ENCODE results near the gene HYAL3. TPM values are rescaled to one million over a fixed set of nuclear protein-coding genes. Genes with fewer than 3 reads are reported as not detected.
A peak's percentile ranks its signal among the peaks of the same experiment; 100 is the strongest.

HYAL3 gene
- total and polyA plus RNA-seq, 2 of the 13 experiments (the other 11 are each of a cell fraction or from before 2014, with no cell fraction given), result 5.5 to 10.4 TPM

DNA sequence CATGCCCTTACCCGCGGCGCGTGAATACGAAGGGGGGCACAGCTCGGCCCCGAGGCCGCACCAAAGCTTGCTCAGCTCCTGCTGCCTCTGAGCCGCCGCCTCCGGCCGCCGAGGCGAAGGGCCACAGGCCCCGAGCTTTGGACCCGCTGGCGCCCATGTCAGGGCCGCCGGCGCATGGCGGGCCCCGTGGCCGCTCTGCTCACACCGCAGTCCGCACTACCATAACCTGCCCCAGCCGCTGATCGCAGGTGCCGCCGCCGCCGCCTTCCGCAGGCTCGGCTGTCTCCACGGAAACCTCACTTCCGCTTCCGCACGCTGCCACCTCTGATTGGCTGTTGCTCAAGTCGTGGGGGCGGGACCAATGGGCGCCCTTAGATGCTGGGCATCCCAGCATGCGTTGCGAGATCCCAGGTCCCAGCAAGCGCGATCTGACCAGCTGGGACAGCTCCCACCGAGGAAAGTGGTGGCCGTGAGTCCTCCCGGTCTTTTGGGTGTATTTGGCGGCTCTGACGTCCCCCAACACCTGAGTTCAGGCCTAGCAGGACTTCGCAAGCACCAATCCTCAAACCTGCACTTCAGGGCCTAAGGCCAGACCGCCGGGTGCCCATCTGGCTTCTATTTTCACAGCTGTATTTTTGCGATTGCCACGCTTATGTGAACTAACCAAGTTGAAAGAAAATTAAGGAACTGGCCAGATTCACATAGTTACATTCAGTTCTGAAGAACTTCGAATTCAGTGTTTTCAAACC lies 28.9 kb upstream of the HYAL3 start, which contains the start of gene TUSC2 (continued):
- TF ChIP-seq MXI1 (IDR thresholded peaks at IDR 0.05; ENCODE audit: borderline replicate concordance, low read depth, low read length), result peak; percentile 90; the same call in 1 of the 3 replicates
- no peak for TF ChIP-seq TRIM24 (CRISPR knock-in tag; IDR thresholded peaks at IDR 0.05)
- TF ChIP-seq HES4 (CRISPR knock-in tag; IDR thresholded peaks at IDR 0.05; ENCODE audit: borderline replicate concordance), result no peak
- TF ChIP-seq RFXANK (CRISPR knock-in tag; IDR thresholded peaks at IDR 0.05), result no peak
- TF ChIP-seq ZNF639 (CRISPR knock-in tag; conservative IDR thresholded peaks at IDR 0.05), result 0 out of 2 replicates have a peak, but pooled peaks have one; percentile 33
- TF ChIP-seq DBP (CRISPR knock-in tag; IDR thresholded peaks at IDR 0.05; ENCODE audit: not compliant biosample characterization), result no peak
- no peak for TF ChIP-seq SETDB1 (CRISPR knock-in tag; IDR thresholded peaks at IDR 0.05; ENCODE audit: borderline replicate concordance)
- TF ChIP-seq, protein P1, sequence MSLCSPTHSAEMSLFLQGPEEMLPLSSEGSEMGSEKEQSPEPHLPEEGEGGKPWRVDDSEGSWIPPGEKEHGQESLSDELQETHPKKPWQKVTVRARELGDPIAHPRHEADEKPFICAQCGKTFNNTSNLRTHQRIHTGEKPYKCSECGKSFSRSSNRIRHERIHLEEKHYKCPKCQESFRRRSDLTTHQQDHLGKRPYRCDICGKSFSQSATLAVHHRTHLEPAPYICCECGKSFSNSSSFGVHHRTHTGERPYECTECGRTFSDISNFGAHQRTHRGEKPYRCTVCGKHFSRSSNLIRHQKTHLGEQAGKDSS (CRISPR knock-in tag; IDR thresholded peaks at IDR 0.05; ENCODE audit: borderline replicate concordance, low read depth), result 0 out of 2 replicates have a peak, but pooled peaks have one; percentile 57
- no peak for TF ChIP-seq ZSCAN30 (CRISPR knock-in tag; IDR thresholded peaks at IDR 0.05)
- no peak for TF ChIP-seq ZNF775 (CRISPR knock-in tag; IDR thresholded peaks at IDR 0.05; ENCODE audit: borderline replicate concordance)
- TF ChIP-seq, protein P2, sequence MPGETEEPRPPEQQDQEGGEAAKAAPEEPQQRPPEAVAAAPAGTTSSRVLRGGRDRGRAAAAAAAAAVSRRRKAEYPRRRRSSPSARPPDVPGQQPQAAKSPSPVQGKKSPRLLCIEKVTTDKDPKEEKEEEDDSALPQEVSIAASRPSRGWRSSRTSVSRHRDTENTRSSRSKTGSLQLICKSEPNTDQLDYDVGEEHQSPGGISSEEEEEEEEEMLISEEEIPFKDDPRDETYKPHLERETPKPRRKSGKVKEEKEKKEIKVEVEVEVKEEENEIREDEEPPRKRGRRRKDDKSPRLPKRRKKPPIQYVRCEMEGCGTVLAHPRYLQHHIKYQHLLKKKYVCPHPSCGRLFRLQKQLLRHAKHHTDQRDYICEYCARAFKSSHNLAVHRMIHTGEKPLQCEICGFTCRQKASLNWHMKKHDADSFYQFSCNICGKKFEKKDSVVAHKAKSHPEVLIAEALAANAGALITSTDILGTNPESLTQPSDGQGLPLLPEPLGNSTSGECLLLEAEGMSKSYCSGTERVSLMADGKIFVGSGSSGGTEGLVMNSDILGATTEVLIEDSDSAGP (CRISPR knock-in tag; IDR thresholded peaks at IDR 0.05; ENCODE audit: borderline replicate concordance), result peak; percentile 88
- no peak for TF ChIP-seq ZNF703 (CRISPR knock-in tag; IDR thresholded peaks at IDR 0.05; ENCODE audit: borderline replicate concordance)
- TF ChIP-seq MXD4 (CRISPR knock-in tag; IDR thresholded peaks at IDR 0.05), result peak; percentile 89
- 0 out of 2 replicates have a peak, but pooled peaks have one; percentile 32 for TF ChIP-seq EEA1 (CRISPR knock-in tag; IDR thresholded peaks at IDR 0.05; ENCODE audit: borderline replicate concordance)
- no peak for TF ChIP-seq ZBTB10 (CRISPR knock-in tag; IDR thresholded peaks at IDR 0.05; ENCODE audit: borderline replicate concordance)
- TF ChIP-seq ZNF292 (CRISPR knock-in tag; IDR thresholded peaks at IDR 0.05; ENCODE audit: borderline replicate concordance, low read depth), result no peak
- peak; percentile 70; the same call in 1 of the 2 replicates for TF ChIP-seq ZNF350 (CRISPR knock-in tag; IDR thresholded peaks at IDR 0.05; ENCODE audit: borderline replicate concordance, low read depth)
- peak; percentile 20; the same call in 1 of the 2 replicates for TF ChIP-seq FOXA3 (CRISPR knock-in tag; IDR thresholded peaks at IDR 0.05)
- TF ChIP-seq, protein P3, sequence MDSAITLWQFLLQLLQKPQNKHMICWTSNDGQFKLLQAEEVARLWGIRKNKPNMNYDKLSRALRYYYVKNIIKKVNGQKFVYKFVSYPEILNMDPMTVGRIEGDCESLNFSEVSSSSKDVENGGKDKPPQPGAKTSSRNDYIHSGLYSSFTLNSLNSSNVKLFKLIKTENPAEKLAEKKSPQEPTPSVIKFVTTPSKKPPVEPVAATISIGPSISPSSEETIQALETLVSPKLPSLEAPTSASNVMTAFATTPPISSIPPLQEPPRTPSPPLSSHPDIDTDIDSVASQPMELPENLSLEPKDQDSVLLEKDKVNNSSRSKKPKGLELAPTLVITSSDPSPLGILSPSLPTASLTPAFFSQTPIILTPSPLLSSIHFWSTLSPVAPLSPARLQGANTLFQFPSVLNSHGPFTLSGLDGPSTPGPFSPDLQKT (CRISPR knock-in tag; IDR thresholded peaks at IDR 0.05; ENCODE audit: borderline replicate concordance), result no peak
